Hematopoietic multipotent progenitor cell treated with erythropoietin and hydrocortisone succinate and interleukin-3 and kit ligand, for 4 days (in vitro differentiated cells): ENCODE data around the gene LCTL.

ENCODE experiments used
- DNase-seq: peaks from one replicate; pipeline ENCODE4 v3.0.0-alpha.2; 2015

Gene LCTL, protein sequence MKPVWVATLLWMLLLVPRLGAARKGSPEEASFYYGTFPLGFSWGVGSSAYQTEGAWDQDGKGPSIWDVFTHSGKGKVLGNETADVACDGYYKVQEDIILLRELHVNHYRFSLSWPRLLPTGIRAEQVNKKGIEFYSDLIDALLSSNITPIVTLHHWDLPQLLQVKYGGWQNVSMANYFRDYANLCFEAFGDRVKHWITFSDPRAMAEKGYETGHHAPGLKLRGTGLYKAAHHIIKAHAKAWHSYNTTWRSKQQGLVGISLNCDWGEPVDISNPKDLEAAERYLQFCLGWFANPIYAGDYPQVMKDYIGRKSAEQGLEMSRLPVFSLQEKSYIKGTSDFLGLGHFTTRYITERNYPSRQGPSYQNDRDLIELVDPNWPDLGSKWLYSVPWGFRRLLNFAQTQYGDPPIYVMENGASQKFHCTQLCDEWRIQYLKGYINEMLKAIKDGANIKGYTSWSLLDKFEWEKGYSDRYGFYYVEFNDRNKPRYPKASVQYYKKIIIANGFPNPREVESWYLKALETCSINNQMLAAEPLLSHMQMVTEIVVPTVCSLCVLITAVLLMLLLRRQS

GRCh38 chr15:66565741-66566144 lies at the start of gene LCTL:
LCTL (minus strand) TSS chr15:66565998; CDS start chr15:66565365, 633 bp downstream.
- no peak for DNase-seq

- DNase-seq = peak; percentile 59
Measured at GRCh38 chr15:66614951-66615760, 49.4 kb upstream of the LCTL start.

DNA sequence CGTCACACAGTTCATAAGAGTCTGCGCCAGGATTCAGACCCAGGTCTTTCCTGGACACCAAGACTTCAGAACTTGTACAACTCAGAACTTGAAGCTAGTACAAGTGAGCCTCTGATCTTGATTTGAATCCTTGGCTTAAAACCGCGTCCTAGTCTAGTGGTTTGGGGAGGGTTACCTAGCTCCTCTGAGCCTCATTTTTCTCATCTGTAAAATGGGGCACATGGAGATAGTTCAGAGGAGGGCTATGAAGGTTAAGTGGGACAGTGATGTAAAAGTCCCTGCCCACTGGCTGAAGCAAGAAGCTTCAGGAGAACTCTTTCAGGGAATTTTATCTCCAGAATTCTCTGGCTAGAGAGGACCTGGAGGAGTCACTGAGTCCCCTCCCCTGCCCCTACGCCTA lies 48.7 kb upstream of the LCTL start:
- no peak for DNase-seq

DNA sequence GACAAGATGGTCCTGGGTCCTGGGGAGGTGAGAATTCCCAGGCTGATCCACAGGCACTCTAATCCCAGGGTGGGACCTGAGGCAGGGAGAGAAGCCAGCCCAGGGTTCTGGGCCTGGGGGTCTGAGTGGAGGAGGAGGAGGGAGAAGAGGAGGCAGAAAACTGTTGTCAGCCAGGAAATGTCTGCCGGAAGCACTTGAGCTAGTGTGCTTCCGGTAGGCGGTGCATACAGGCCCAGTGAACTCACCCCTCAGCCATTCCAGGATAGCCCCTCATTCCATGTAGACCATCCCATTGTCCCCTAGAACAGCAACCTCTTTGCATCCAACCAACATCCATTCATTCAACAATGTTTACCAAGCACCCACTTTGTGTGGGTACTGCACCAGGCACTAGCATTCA lies 47.9 kb upstream of the LCTL start:
- DNase-seq = peak; percentile 72

- DNase-seq = no peak
Measured at GRCh38 chr15:66611257-66612053, 45.7 kb upstream of the LCTL start.

- no peak for DNase-seq
Measured at GRCh38 chr15:66609876-66610275, 44.1 kb upstream of the LCTL start.

- no peak for DNase-seq
Measured at GRCh38 chr15:66608881-66609280, 43.1 kb upstream of the LCTL start.

- no peak for DNase-seq
Measured at GRCh38 chr15:66608159-66608558, 42.4 kb upstream of the LCTL start.

GRCh38 chr15:66603301-66604179 lies 37.7 kb upstream of the LCTL start:
- DNase-seq = peak; percentile 86

- no peak for DNase-seq
Measured at GRCh38 chr15:66601521-66601920, 35.7 kb upstream of the LCTL start.

- DNase-seq = no peak
Measured at GRCh38 chr15:66600240-66600627, 34.4 kb upstream of the LCTL start.

DNA sequence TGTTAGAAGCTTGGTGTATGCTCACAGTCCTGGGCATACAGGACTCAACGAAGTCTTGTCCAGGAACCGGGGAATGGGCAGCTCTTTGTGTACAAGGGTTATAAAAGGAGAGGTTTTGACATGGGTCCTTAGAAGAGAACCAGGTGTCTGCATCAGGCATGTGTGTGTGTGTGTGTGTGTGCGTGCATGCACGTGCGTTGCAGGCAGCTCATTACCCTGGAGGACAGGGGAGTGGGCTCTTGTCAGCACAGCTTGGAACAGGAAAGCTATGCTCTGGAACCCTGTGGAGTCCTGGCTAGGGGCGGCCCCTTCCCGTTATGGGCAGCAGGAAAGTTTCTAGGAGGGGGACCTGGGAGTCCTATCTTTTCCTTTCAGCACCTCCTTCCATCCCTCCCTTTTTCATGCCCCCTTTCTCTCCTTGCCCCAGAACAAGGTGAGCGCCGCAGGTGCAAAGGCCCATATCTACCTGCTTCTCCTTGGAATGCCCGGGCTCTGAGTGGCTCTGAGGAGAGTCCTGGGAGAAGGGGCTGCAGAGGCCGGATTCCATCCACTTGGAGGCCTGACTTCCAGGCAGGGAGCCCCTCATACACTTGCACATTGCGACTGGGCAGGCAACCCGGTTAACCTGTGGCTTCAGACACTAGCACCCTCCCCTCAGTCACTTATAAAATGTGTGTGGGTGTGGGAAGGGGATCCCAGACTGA lies 33.9 kb upstream of the LCTL start:
- DNase-seq = no peak

DNA sequence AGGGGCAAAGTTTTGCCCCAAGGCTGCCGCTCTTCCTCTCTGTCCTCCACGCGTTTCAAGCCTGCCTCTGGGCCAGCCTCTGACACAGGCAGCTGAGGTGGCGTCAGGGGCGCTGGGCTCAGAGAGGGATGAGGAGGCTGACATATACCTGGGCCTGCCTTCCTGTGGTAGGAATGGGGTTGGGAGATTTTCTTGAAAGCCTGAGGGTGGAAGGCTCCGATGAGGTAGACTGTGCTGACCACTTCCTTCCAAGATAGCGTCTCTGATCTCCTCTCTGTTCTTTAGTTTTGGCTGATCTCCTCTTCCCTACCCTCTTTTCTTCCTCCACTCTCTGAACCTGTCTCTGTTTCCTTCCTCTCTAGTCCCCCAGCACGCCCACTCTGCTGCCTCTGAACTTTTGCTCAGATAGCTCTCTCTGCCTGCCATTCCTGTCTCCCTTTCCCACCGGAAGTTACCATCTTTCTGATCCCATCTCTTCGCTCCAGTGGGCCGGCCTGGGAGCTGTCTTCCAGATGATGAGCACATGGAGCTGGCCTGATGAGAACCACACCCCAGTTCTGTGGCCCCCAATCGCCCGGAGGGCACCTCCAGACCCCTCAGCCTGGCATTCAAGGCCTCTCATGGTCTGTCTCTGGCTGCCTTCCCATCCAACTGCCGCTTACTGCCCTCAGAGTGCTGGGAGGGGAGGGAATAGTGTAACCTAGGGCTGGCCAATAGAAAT lies 32.5 kb upstream of the LCTL start:
- DNase-seq = no peak

DNA sequence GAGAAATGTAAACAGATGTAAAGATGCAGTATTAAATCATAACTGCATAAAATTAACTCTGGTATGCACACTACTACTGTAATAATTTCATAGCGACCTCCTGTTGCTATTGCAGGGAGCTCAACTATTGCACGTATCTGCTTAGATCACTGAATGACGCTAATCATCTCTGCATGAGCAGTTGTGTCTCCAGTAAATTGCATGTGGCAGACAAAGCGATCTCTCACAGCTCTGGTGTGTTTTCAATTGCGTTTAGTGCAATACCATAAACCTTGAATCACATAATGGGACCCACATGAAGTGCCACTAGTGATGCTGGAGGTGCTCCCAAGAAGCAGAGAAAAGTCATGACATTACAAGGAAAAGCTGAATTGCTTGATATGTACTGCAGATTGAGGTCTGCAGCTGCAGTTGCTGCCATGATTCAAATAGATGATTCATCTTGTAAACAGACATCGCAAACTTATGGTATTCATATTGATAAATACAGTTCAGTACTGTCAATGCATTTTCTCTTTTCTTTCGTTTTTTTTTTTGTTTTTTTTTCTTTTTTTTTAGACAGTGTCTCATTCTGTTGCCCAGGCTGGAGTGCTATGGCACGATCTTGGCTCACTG lies 30.2 kb upstream of the LCTL start:
- DNase-seq = no peak

GRCh38 chr15:66595332-66595731 lies 29.5 kb upstream of the LCTL start:
- DNase-seq = no peak

GRCh38 chr15:66594836-66595235 lies 29.0 kb upstream of the LCTL start:
- no peak for DNase-seq

- DNase-seq = no peak
Measured at GRCh38 chr15:66594344-66594743, 28.5 kb upstream of the LCTL start.

DNA sequence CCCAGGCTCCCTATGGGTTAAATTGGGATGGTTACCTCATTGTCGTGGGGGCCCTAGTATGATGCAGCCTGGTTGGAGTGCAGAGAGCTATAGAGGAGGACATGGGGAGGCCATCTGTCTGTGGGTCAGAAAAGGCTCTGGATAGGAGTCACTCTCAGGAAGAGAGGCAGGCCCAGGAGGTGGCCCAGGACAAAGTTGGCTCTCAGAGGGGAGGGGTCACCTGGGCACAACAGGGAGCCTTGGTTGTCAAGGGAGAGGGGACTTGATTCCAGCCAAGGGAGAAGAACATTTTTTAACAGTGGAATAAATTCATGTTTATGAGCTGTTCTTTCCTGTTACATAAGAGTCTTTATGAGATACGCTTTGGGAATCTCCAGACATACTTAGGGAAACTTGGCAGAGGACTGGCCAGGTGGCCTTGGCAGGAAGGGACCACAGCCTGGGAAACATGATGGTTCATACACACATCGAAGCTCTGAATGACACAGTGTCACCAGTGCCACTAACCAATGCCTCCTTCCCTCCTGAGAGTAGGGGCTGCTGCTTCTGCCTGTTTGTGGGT lies 27.5 kb upstream of the LCTL start:
- DNase-seq = no peak

GRCh38 chr15:66592505-66593218 lies 26.9 kb upstream of the LCTL start:
- peak; percentile 58 for DNase-seq
